ENCODE results near the gene MAP3K12. TPM values are rescaled to one million over a fixed set of nuclear protein-coding genes. Genes with fewer than 3 reads are reported as not detected.

Gene MAP3K12
- total and polyA plus RNA-seq, 2 of the 13 experiments (the other 11 are each of a cell fraction or from before 2014, with no cell fraction given): 0.20 to 1.1 TPM

GRCh38 chr12:53451661-53452158 lies 47.5 kb downstream of the MAP3K12 start, which contains the start of gene PCBP2 (continued):
- TF ChIP-seq FUBP1 (CRISPR knock-in tag; IDR thresholded peaks at IDR 0.05; ENCODE audit: borderline replicate concordance): no peak
- no peak for TF ChIP-seq ZNF629 (CRISPR knock-in tag; conservative IDR thresholded peaks at IDR 0.05)
- no peak for TF ChIP-seq BCL3 (CRISPR knock-in tag; IDR thresholded peaks at IDR 0.05)
- peak; percentile 98 for TF ChIP-seq KDM2A (CRISPR knock-in tag; IDR thresholded peaks at IDR 0.05; ENCODE audit: borderline replicate concordance, low read depth)
- no peak for TF ChIP-seq NFIB (CRISPR knock-in tag; IDR thresholded peaks at IDR 0.05; ENCODE audit: borderline replicate concordance)
- no peak for TF ChIP-seq U2AF2 (IDR thresholded peaks at IDR 0.05; ENCODE audit: low read depth, low read length)
- TF ChIP-seq ZNF678 (CRISPR knock-in tag; IDR thresholded peaks at IDR 0.05): no peak
- TF ChIP-seq TGIF2 (CRISPR knock-in tag; IDR thresholded peaks at IDR 0.05): peak; percentile 79; the same call in 1 of the 2 replicates
- TF ChIP-seq IRF9 (CRISPR knock-in tag; IDR thresholded peaks at IDR 0.05; ENCODE audit: borderline replicate concordance): no peak
- peak; percentile 80 for TF ChIP-seq MYPOP (CRISPR knock-in tag; IDR thresholded peaks at IDR 0.05)
- no peak for TF ChIP-seq ZNF841 (CRISPR knock-in tag; IDR thresholded peaks at IDR 0.05; ENCODE audit: borderline replicate concordance)
- TF ChIP-seq ATF4 (CRISPR knock-in tag; IDR thresholded peaks at IDR 0.05): peak in 1 of 2 experiments; percentile 96; a peak in 2 of 4 replicates
- 0 out of 2 replicates have a peak, but pooled peaks have one; percentile 17 for TF ChIP-seq NKX3-1 (CRISPR knock-in tag; IDR thresholded peaks at IDR 0.05)
- TF ChIP-seq HMGXB3 (CRISPR knock-in tag; IDR thresholded peaks at IDR 0.05; ENCODE audit: borderline replicate concordance): 0 out of 2 replicates have a peak, but pooled peaks have one; percentile 54
- TF ChIP-seq FOXK2 (IDR thresholded peaks at IDR 0.05): peak; percentile 69; the same call in 1 of the 2 replicates
- peak; percentile 87 to 91 for TF ChIP-seq POLR2A (IDR thresholded peaks at IDR 0.05; ENCODE audit: insufficient read depth in 1 of 2, low read depth in 2 of 2, low read length in 2 of 2)
- TF ChIP-seq GABPB1 (CRISPR knock-in tag; IDR thresholded peaks at IDR 0.05): peak; percentile 95
- TF ChIP-seq TRIM24 (CRISPR knock-in tag; IDR thresholded peaks at IDR 0.05): no peak
- TF ChIP-seq POGZ (CRISPR knock-in tag; IDR thresholded peaks at IDR 0.05): peak; percentile 88
- peak; percentile 80 for TF ChIP-seq SALL1 (CRISPR knock-in tag; IDR thresholded peaks at IDR 0.05)

Data from HepG2 (cell line).